Measurements from ENCODE around the gene KIF26A.
"Not testable (repeated sequence)": the region's sequence is repeated elsewhere in the genome, so short reads cannot be mapped to it uniquely, and the experiment has no call there.

KIF26A gene

GRCh38 chr14:104219731-104220214 lies 81.4 kb downstream of the KIF26A start:
- no peak for DNase-seq (ENCODE audit: extremely low read depth in 1 of 2, low read depth in 1 of 2)

GRCh38 chr14:104220215-104221070 lies 82.1 kb downstream of the KIF26A start:
- DNase-seq (ENCODE audit: extremely low read depth in 1 of 2, low read depth in 1 of 2) = no peak

GRCh38 chr14:104221071-104221625 lies 82.8 kb downstream of the KIF26A start:
- no peak for DNase-seq (ENCODE audit: extremely low read depth in 1 of 2, low read depth in 1 of 2)

- no peak for DNase-seq (ENCODE audit: extremely low read depth in 1 of 2, low read depth in 1 of 2)
Measured at GRCh38 chr14:104221636-104222369, 83.4 kb downstream of the KIF26A start.

- no peak for DNase-seq (ENCODE audit: extremely low read depth in 1 of 2, low read depth in 1 of 2)
Measured at GRCh38 chr14:104222396-104223036, 84.1 kb downstream of the KIF26A start.

GRCh38 chr14:104223101-104224041 lies 85.0 kb downstream of the KIF26A start:
- no peak for DNase-seq (ENCODE audit: extremely low read depth in 1 of 2, low read depth in 1 of 2)

- no peak for DNase-seq (ENCODE audit: extremely low read depth in 1 of 2, low read depth in 1 of 2)
Measured at GRCh38 chr14:104224131-104224505, 85.7 kb downstream of the KIF26A start.

GRCh38 chr14:104224506-104225277 lies 86.3 kb downstream of the KIF26A start:
- DNase-seq (ENCODE audit: extremely low read depth in 1 of 2, low read depth in 1 of 2) = peak; percentile 9 to 34

GRCh38 chr14:104225278-104226190 lies 87.1 kb downstream of the KIF26A start:
- not testable (repeated sequence) for DNase-seq (ENCODE audit: extremely low read depth in 1 of 2, low read depth in 1 of 2)

- DNase-seq (ENCODE audit: extremely low read depth in 1 of 2, low read depth in 1 of 2) = no peak
Measured at GRCh38 chr14:104226421-104227383, 88.3 kb downstream of the KIF26A start.

- DNase-seq (ENCODE audit: extremely low read depth in 1 of 2, low read depth in 1 of 2) = peak; percentile 15 to 60
Measured at GRCh38 chr14:104227806-104228205, 89.4 kb downstream of the KIF26A start.

GRCh38 chr14:104228221-104228620 lies 89.8 kb downstream of the KIF26A start:
- no peak for DNase-seq (ENCODE audit: extremely low read depth in 1 of 2, low read depth in 1 of 2)

GRCh38 chr14:104228716-104229533 lies 90.5 kb downstream of the KIF26A start:
- DNase-seq (ENCODE audit: extremely low read depth in 1 of 2, low read depth in 1 of 2) = no peak

GRCh38 chr14:104229534-104230055 lies 91.2 kb downstream of the KIF26A start:
- DNase-seq (ENCODE audit: extremely low read depth in 1 of 2, low read depth in 1 of 2) = no peak

GRCh38 chr14:104230119-104230815 lies 91.9 kb downstream of the KIF26A start:
- DNase-seq (ENCODE audit: extremely low read depth in 1 of 2, low read depth in 1 of 2) = no peak
